K562 (cell line): Measurements from ENCODE around the gene ETHE1. TPM values are rescaled to one million over a fixed set of nuclear protein-coding genes. Genes with fewer than 3 reads are reported as not detected.

Experiments used
- ATAC-seq: fragments of 200-7000 bp; cut with Tn5 transposase; 3 replicates; pipeline ENCODE4 v1.9.1; 2020; ENCODE audit warnings: moderate library complexity
- BruUV-seq: library from RNA; stranded (reverse); fragments of 400-500 nt; replicated peaks from 2 replicates; lab custom pipeline; 2021; lab: Mats Ljungman, UMichigan
- CTCF ChIA-PET: fragments of 300-600 bp; formaldehyde crosslinking; extraction: SDS; loops from one replicate; lab custom pipeline; 2021; ENCODE audit warnings: low intra/inter-chr PET ratio; lab: Yijun Ruan, JAX
- POLR2A ChIA-PET: fragments of 300-600, 350-650 bp; sonication (Branson Sonifier 250); formaldehyde crosslinking; extraction: SDS; loops from one replicate; lab custom pipeline; 2021; ENCODE audit warnings: antibody characterized with exemption, inconsistent platforms; lab: Yijun Ruan, JAX
- DNase-seq, 4 experiments: peaks; one replicate each; pipeline versions ENCODE4 v3.0.0 to v3.0.0-alpha.2; 2011 to 2018; ENCODE audit warnings: low spot score in 3 of 4, mixed read lengths in 3 of 4; ENCODE audit errors: extremely low read depth in 1 of 4
- FAIRE-seq: peaks from 2 replicates; lab custom pipeline; 2011; peaks lifted over from hg19 to GRCh38; lab: Jason Lieb, UNC
- H2AFZ ChIP-seq: 2 replicates; pipeline ENCODE4 v1.6.0; 2011; ENCODE audit warnings: low read depth, low read length, control low read depth, inconsistent platforms
- H3K27ac ChIP-seq: fragments of 200-600 bp; 3 replicates; pipeline ENCODE4 v1.8.0; 2011; ENCODE audit warnings: low read depth, mild to moderate bottlenecking, control low read depth, inconsistent platforms, low read length, moderate library complexity, mixed read lengths; ENCODE audit errors: extremely low read depth
- H3K27me3 ChIP-seq, 2 experiments: fragments of 300-600 bp in 1 of 2; 2 replicates in 1 of 2; 3 replicates in 1 of 2; pipeline versions ENCODE4 v1.6.0 to v1.8.0; 2011; ENCODE audit warnings: inconsistent platforms in 2 of 2, low read length in 2 of 2, mild to moderate bottlenecking in 1 of 2, mixed read lengths in 1 of 2, moderate library complexity in 1 of 2; ENCODE audit not compliant: control insufficient read depth in 2 of 2, insufficient read depth in 2 of 2
- H3K36me3 ChIP-seq: fragments of 300-600 bp; 3 replicates; pipeline ENCODE4 v1.8.0; 2011; ENCODE audit warnings: mild to moderate bottlenecking, low read length, inconsistent platforms; ENCODE audit not compliant: control insufficient read depth, insufficient read depth
- H3K4me1 ChIP-seq, 2 experiments: fragments of 200-600 bp in 1 of 2; replicated peaks in 1 of 2; 2 replicates in 1 of 2; 3 replicates in 1 of 2; pipeline versions ENCODE4 v1.5.1 to v1.8.0; 2011; ENCODE audit warnings: inconsistent platforms in 2 of 2, low read length in 2 of 2, mild to moderate bottlenecking in 1 of 2, mixed read lengths in 1 of 2, moderate library complexity in 1 of 2; ENCODE audit not compliant: control insufficient read depth in 2 of 2, insufficient read depth in 2 of 2
- H3K4me2 ChIP-seq: 2 replicates; pipeline ENCODE4 v1.6.1; 2011; ENCODE audit warnings: low read length, control low read depth, inconsistent platforms, mixed read lengths; ENCODE audit not compliant: insufficient read depth
- H3K4me3 ChIP-seq: fragments of 200-600 bp; sonication (generic), shearing (Covaris generic); 2 replicates; pipeline ENCODE4 v1.5.1; 2016; ENCODE audit warnings: control low read depth, inconsistent platforms
- H3K79me2 ChIP-seq: fragments of 200-600 bp; 3 replicates; pipeline ENCODE4 v1.8.0; 2011; ENCODE audit warnings: low read length, inconsistent platforms; ENCODE audit not compliant: control insufficient read depth, insufficient read depth
- H3K9ac ChIP-seq, 2 experiments: 2 replicates each; pipeline versions ENCODE4 v1.6.0 to v1.6.1; 2011; ENCODE audit warnings: low read depth in 2 of 2, low read length in 2 of 2, control low read depth in 1 of 2, inconsistent platforms in 1 of 2, mild to moderate bottlenecking in 1 of 2, mixed read lengths in 1 of 2; ENCODE audit not compliant: insufficient read depth in 1 of 2
- H3K9me1 ChIP-seq: one replicate; pipeline ENCODE4 v1.6.0; 2011; ENCODE audit warnings: inconsistent platforms, mild to moderate bottlenecking, low read length, moderate library complexity; ENCODE audit not compliant: control insufficient read depth, insufficient read depth
- H3K9me3 ChIP-seq: replicated peaks from 2 replicates; pipeline ENCODE4 v1.5.1; 2011; ENCODE audit warnings: low read depth, low read length, inconsistent platforms; ENCODE audit not compliant: control insufficient read depth, insufficient read depth
- H4K20me1 ChIP-seq: replicated peaks from 2 replicates; pipeline ENCODE4 v1.6.1; 2011; ENCODE audit warnings: low read length, inconsistent platforms, mixed read lengths; ENCODE audit not compliant: control insufficient read depth, insufficient read depth
- CREM ChIP-seq: IDR thresholded peaks from 2 replicates; pipeline ENCODE4 v1.6.1; 2014; ENCODE audit warnings: antibody characterized with exemption, low read depth
- CTCFL ChIP-seq: IDR thresholded peaks from 2 replicates; pipeline ENCODE4 v1.6.1; 2011; ENCODE audit warnings: borderline replicate concordance, low read depth, mild to moderate bottlenecking, moderate library complexity, low read length; ENCODE audit not compliant: insufficient read depth, poor library complexity, severe bottlenecking
- FOXJ2 ChIP-seq: fragments of 200-800 bp; sonication (Bioruptor generic); IDR thresholded peaks from 2 replicates; pipeline ENCODE4 v1.6.1; 2016; ENCODE audit warnings: missing genetic modification characterization, missing compliant biosample characterization
- HDGF ChIP-seq: fragments of 450-650 bp; IDR thresholded peaks from 2 replicates; pipeline ENCODE4 v1.6.1; 2016
- HEY1 ChIP-seq: fragments of 250-450 bp; sonication (Bioruptor Pico); IDR thresholded peaks from 2 replicates; pipeline ENCODE4 v1.5.0; 2020; ENCODE audit warnings: mild to moderate bottlenecking, moderate library complexity, borderline replicate concordance
- IFI16 ChIP-seq: fragments of 250-450 bp; sonication (Bioruptor Pico); IDR thresholded peaks from 2 replicates; pipeline ENCODE4 v2.1.2; 2022; ENCODE audit warnings: mild to moderate bottlenecking, inconsistent platforms
- MAX ChIP-seq: sonication (generic); formaldehyde crosslinking; IDR thresholded peaks from 2 replicates; pipeline ENCODE4 v1.9.0; 2022; ENCODE audit warnings: mild to moderate bottlenecking, missing genetic modification reagents
- NEUROD1 ChIP-seq: fragments of 150-350 bp; IDR thresholded peaks from 2 replicates; pipeline ENCODE4 v1.6.1; 2014; ENCODE audit warnings: borderline replicate concordance, low read length, low read depth; ENCODE audit not compliant: partially characterized antibody
- RAD21 ChIP-seq, 2 experiments: fragments of 250-450 bp in 1 of 2; fragments of 450-650 bp in 1 of 2; sonication (Bioruptor Pico) in 1 of 2; formaldehyde crosslinking in 1 of 2; IDR thresholded peaks in 1 of 2; conservative IDR thresholded peaks in 1 of 2; 2 replicates each; pipeline versions ENCODE4 v1.4.0 to v1.8.0; 2020 to 2022; ENCODE audit warnings: mild to moderate bottlenecking in 2 of 2, moderate library complexity in 1 of 2
- TBL1XR1 ChIP-seq, 2 experiments: IDR thresholded peaks; 2 replicates each; pipeline ENCODE4 v1.6.1; 2012; ENCODE audit warnings: improper control_type of control experiment in 2 of 2, low read length in 2 of 2, mild to moderate bottlenecking in 1 of 2
- ZNF282 ChIP-seq: sonication (generic); formaldehyde crosslinking; IDR thresholded peaks from 2 replicates; pipeline ENCODE4 v1.8.1; 2023; ENCODE audit warnings: missing genetic modification reagents
- ZNF785 ChIP-seq: fragments of 250-450 bp; sonication (Bioruptor Pico); IDR thresholded peaks from 2 replicates; pipeline ENCODE4 v1.4.0; 2020; ENCODE audit warnings: mild to moderate bottlenecking
- WGBS: fragments of 100-300 bp; shearing (Covaris generic); methylation state at CpG from one replicate; pipeline ENCODE4 v1.1.6; 2016; ENCODE audit warnings: low coverage, mixed read lengths; ENCODE audit not compliant: insufficient coverage; ENCODE audit errors: missing lambda C conversion rate; 5-methylcytosine and 5-hydroxymethylcytosine counted together
- in situ Hi-C: fragments of 300-500 bp; cut with MboI; formaldehyde crosslinking; loops from 4 replicates; pipeline ENCODE4 v1.15.0; 2018; ENCODE audit warnings: inconsistent platforms, mixed read lengths
- intact Hi-C: fragments of 100-400 bp; cut with micrococcal nuclease; formaldehyde crosslinking; loops from 2 replicates; pipeline ENCODE4 v1.14.2; 2022
- polyA plus RNA-seq, 8 experiments: library from polyadenylated mRNA; depleted of rRNA in 4 of 8; stranded (reverse) in 5 of 8; unstranded in 3 of 8; fragments of >200 nt; fragmentation: Nextera tagmentation in 2 of 8; fragmentation: Illumina TruSeq in 1 of 8; extraction: Ambion mirVana in 2 of 8; extraction: Trizol in 1 of 8; gene quantifications; 2 replicates each; pipeline versions ENCODE4 v1.2.1 to v1.2.3, GENCODE V29; 2011 to 2014; ENCODE audit warnings: inconsistent platforms in 1 of 8, missing spikeins in 1 of 8
- total RNA-seq, 7 experiments: library from RNA; depleted of rRNA in 6 of 7; stranded (reverse); fragments of >200 nt in 6 of 7; fragmentation: Illumina TruSeq in 2 of 7; extraction: Trizol in 2 of 7; gene quantifications; 2 replicates each; pipeline versions ENCODE4 v1.2.1 to v1.2.3, GENCODE V29; 2011 to 2021; ENCODE audit warnings: low replicate concordance in 1 of 7

The ETHE1 gene
- total and polyA plus RNA-seq, 9 of the 15 experiments (the other 6 are each of a cell fraction or from before 2014, with no cell fraction given) = 2.9 to 21.0 (median 10.2) TPM

GRCh38 chr19:43560687-43561086, 33.7 kb upstream of the ETHE1 start:
- in situ Hi-C loops = no loop called here
- intact Hi-C loops = no loop called here
- BruUV-seq = no TSS peak
- TF ChIP-seq IFI16 (CRISPR knock-in tag) = no peak
- TF ChIP-seq ZNF282 (CRISPR knock-in tag) = no peak
- no peak for TF ChIP-seq NEUROD1
- TF ChIP-seq CREM = 0 out of 2 replicates have a peak, but pooled peaks have one; percentile 27
- no peak for TF ChIP-seq HDGF
- no peak for TF ChIP-seq ZNF785
- TF ChIP-seq FOXJ2 (tag) = no peak
- peak; percentile 19; the same call in 1 of the 2 replicates for TF ChIP-seq MAX (CRISPR knock-in tag)
- no peak for TF ChIP-seq TBL1XR1 (IDR thresholded peaks at IDR 0.05; ENCODE audit: low read length in 2 of 2)
- TF ChIP-seq RAD21 (CRISPR knock-in tag; conservative IDR thresholded peaks at IDR 0.05 in 1 of 2, IDR thresholded peaks at IDR 0.05 in 1 of 2) = peak in 1 of 2 experiments; percentile 35; a peak in 2 of 4 replicates
- peak; percentile 88 for TF ChIP-seq CTCFL
- no peak for TF ChIP-seq HEY1

More at GRCh38 chr19:43560687-43561086, 33.7 kb upstream of the ETHE1 start:
- H4K20me1 ChIP-seq = no peaks in the 10 kb centered on the region; the same call in 1 of the 2 replicates
- peak overlapping the region in 1 of 2 experiments; percentile 48; a peak in 1 of 4 replicates for H3K9ac ChIP-seq
- no peaks in the 10 kb centered on the region for H3K9me3 ChIP-seq
- DNase-seq (peak; percentile 61 to 73 (median 69)), ATAC-seq (peak; percentile 97), FAIRE-seq (peak; percentile 79)
- CTCF ChIA-PET = no interaction called here
- H3K4me2 ChIP-seq = peak overlapping the region; percentile 2; the same call in 1 of the 2 replicates
- H3K9me1 ChIP-seq = no peaks in the 10 kb centered on the region
- no peak overlapping the region for H3K4me3 ChIP-seq
- H3K79me2 ChIP-seq = no peaks in the 10 kb centered on the region
- no peak overlapping the region for H2AFZ ChIP-seq
- POLR2A ChIA-PET = interaction anchor here (0.6 to 3.6 kb wide), 2 partner anchors 11 to 159 kb away, joined by 3 to 19 read pairs; no protein-coding TSS in a partner anchor
- 38% methylated on average over 6 of the region's 6 CpGs for WGBS
- peaks cover 49% of the 10 kb centered on the region; the same call in 2 of the 3 replicates for H3K36me3 ChIP-seq
- peak overlapping the region; percentile 18; the same call in 1 of the 3 replicates for H3K27ac ChIP-seq
- H3K27me3 ChIP-seq = no peaks in the 10 kb centered on the region
- H3K4me1 ChIP-seq = peaks cover 3 to 4% of the 10 kb centered on the region in 2 experiments; a peak in 4 of 5 replicates
